Neural cell (in vitro differentiated cells): ENCODE measurements around the gene LBHD1. TPM values are rescaled to one million over a fixed set of nuclear protein-coding genes. Genes with fewer than 3 reads are reported as not detected.

ENCODE experiments used
- H2AFZ ChIP-seq: fragments of 200-600, 300-800 bp; sonication (generic), shearing (Covaris generic); 2 replicates; pipeline ENCODE4 v1.6.0; 2014; ENCODE audit warnings: low read depth, mild to moderate bottlenecking, antibody characterized with exemption, low read length, moderate library complexity
- H3F3A ChIP-seq: fragments of 200-600 bp; shearing (Covaris generic); 2 replicates; pipeline ENCODE4 v1.6.1; 2016; ENCODE audit warnings: mild to moderate bottlenecking, moderate library complexity, mixed read lengths, antibody characterized with exemption, low read length; ENCODE audit not compliant: insufficient read depth, poor library complexity, severe bottlenecking
- H3K27ac ChIP-seq: fragments of 200-600, 300-800 bp; sonication (generic), shearing (Covaris generic); 2 replicates; pipeline ENCODE4 v1.5.1; 2014; ENCODE audit warnings: mild to moderate bottlenecking, low read length, moderate library complexity
- H3K27me3 ChIP-seq: fragments of 300-800, 200-600 bp; sonication (generic), shearing (Covaris generic); 2 replicates; pipeline ENCODE4 v1.6.0; 2014; ENCODE audit warnings: mild to moderate bottlenecking, low read depth, low read length, moderate library complexity; ENCODE audit not compliant: insufficient read depth
- H3K36me3 ChIP-seq: fragments of 300-800, 200-600 bp; sonication (generic), shearing (Covaris generic); 2 replicates; pipeline ENCODE4 v1.5.1; 2014; ENCODE audit warnings: mild to moderate bottlenecking, antibody characterized with exemption, low read length, moderate library complexity; ENCODE audit not compliant: insufficient read depth
- H3K4me2 ChIP-seq: fragments of 300-800, 200-600 bp; sonication (generic), shearing (Covaris generic); 2 replicates; pipeline ENCODE4 v1.6.0; 2014; ENCODE audit warnings: mild to moderate bottlenecking, low read length
- H3K4me3 ChIP-seq: fragments of 300-800, 200-600 bp; sonication (generic), shearing (Covaris generic); 2 replicates; pipeline ENCODE4 v1.5.1; 2014; ENCODE audit warnings: mild to moderate bottlenecking, low read length, moderate library complexity
- H3K79me2 ChIP-seq: fragments of 200-600 bp; shearing (Covaris generic); replicated peaks from 2 replicates; pipeline ENCODE4 v1.6.0; 2014; ENCODE audit warnings: mild to moderate bottlenecking, low read length, moderate library complexity; ENCODE audit not compliant: insufficient read depth
- H3K9ac ChIP-seq: fragments of 300-800, 200-600 bp; sonication (generic), shearing (Covaris generic); 2 replicates; pipeline ENCODE4 v1.6.1; 2016; ENCODE audit warnings: mild to moderate bottlenecking, low read length, mixed read lengths
- H3K9me2 ChIP-seq: fragments of 200-600 bp; shearing (Covaris generic); 2 replicates; pipeline ENCODE4 v1.6.1; 2016; ENCODE audit warnings: mild to moderate bottlenecking, low read length, mixed read lengths; ENCODE audit not compliant: insufficient read depth
- H3K9me3 ChIP-seq: fragments of 200-600, 300-800 bp; sonication (generic), shearing (Covaris generic); 2 replicates; pipeline ENCODE4 v1.6.1; 2016; ENCODE audit warnings: mild to moderate bottlenecking, mixed run types, low read length, moderate library complexity, mixed read lengths
- H4K20me1 ChIP-seq: fragments of 200-600 bp; shearing (Covaris generic); 2 replicates; pipeline ENCODE4 v1.6.1; 2016; ENCODE audit warnings: mild to moderate bottlenecking, mixed run types; ENCODE audit not compliant: insufficient read depth
- EP300 ChIP-seq: fragments of 450-650 bp; conservative IDR thresholded peaks from 2 replicates; pipeline ENCODE4 v1.6.1; 2014; ENCODE audit warnings: antibody characterized with exemption, mild to moderate bottlenecking, moderate library complexity; ENCODE audit not compliant: poor library complexity, severe bottlenecking
- EZH2 ChIP-seq: fragments of 200-600, 300-800 bp; shearing (Covaris generic), sonication (generic); IDR thresholded peaks from 2 replicates; pipeline ENCODE4 v1.6.1; 2014; ENCODE audit warnings: antibody characterized with exemption, low read length, borderline replicate concordance, mild to moderate bottlenecking; ENCODE audit not compliant: insufficient read depth, poor library complexity, severe bottlenecking
- MXI1 ChIP-seq: fragments of 450-650 bp; conservative IDR thresholded peaks from 2 replicates; pipeline ENCODE4 v1.6.1; 2014; ENCODE audit warnings: antibody characterized with exemption, mild to moderate bottlenecking; ENCODE audit not compliant: poor library complexity, severe bottlenecking
- POLR2AphosphoS5 ChIP-seq: IDR thresholded peaks from 2 replicates; pipeline ENCODE4 v1.6.1; 2012
- RAD21 ChIP-seq: fragments of 450-650 bp; conservative IDR thresholded peaks from 2 replicates; pipeline ENCODE4 v1.6.1; 2014; ENCODE audit warnings: antibody characterized with exemption, mild to moderate bottlenecking, moderate library complexity
- REST ChIP-seq: IDR thresholded peaks from 2 replicates; pipeline ENCODE4 v1.6.1; 2012; ENCODE audit warnings: borderline replicate concordance
- SMC3 ChIP-seq: fragments of 450-650 bp; conservative IDR thresholded peaks from 2 replicates; pipeline ENCODE4 v1.6.1; 2014; ENCODE audit warnings: antibody characterized with exemption, mild to moderate bottlenecking, moderate library complexity; ENCODE audit not compliant: poor library complexity
- TAF1 ChIP-seq: IDR thresholded peaks from 2 replicates; pipeline ENCODE4 v1.6.1; 2012; ENCODE audit warnings: low read depth
- polyA plus RNA-seq: library from polyadenylated mRNA; depleted of rRNA; stranded (reverse); fragments of >200 nt; gene quantifications from 2 replicates; pipeline ENCODE4 v1.2.3, GENCODE V29; 2014
- TF ChIP-seq, protein P1 (sequence below): fragments of 450-650 bp; IDR thresholded peaks from 2 replicates; pipeline ENCODE4 v1.5.1; 2014; ENCODE audit warnings: antibody characterized with exemption, mild to moderate bottlenecking, moderate library complexity; ENCODE audit not compliant: poor library complexity, severe bottlenecking

LBHD1 gene
- polyA plus RNA-seq, 1 donor from 2014 or later: 10.6 TPM

GRCh38 chr11:62678770-62679696 is 7.0 kb upstream of the LBHD1 start, which contains the start of gene UBXN1:
Gene UBXN1 (minus strand): TSS chr11:62679073. CDS start chr11:62678923, 150 bp downstream.
- Histone ChIP-seq H3F3A (no peaks in the 10 kb centered on the region), H3K79me2 (peaks cover 8% of the 10 kb centered on the region), H4K20me1 (no peaks in the 10 kb centered on the region), H3K27ac (peak within 1 kb of the TSS; percentile 69), H3K9me3 (no peaks in the 10 kb centered on the region), H3K9me2 (no peaks in the 10 kb centered on the region), H3K9ac (peak within 1 kb of the TSS; percentile 84), H3K4me2 (peak within 1 kb of the TSS; percentile 91), H3K4me3 (peak within 1 kb of the TSS; percentile 79), H2AFZ (peak within 1 kb of the TSS; percentile 60), H3K27me3 (no peaks in the 10 kb centered on the region), H3K36me3 (no peaks in the 10 kb centered on the region)
- peak; percentile 25 for TF ChIP-seq RAD21
- peak; percentile 55 for TF ChIP-seq TAF1
- TF ChIP-seq POLR2AphosphoS5: peak; percentile 91
- TF ChIP-seq EP300: peak; percentile 38
- no peak for TF ChIP-seq EZH2
- peak; percentile 74 for TF ChIP-seq REST
- TF ChIP-seq, protein P1, sequence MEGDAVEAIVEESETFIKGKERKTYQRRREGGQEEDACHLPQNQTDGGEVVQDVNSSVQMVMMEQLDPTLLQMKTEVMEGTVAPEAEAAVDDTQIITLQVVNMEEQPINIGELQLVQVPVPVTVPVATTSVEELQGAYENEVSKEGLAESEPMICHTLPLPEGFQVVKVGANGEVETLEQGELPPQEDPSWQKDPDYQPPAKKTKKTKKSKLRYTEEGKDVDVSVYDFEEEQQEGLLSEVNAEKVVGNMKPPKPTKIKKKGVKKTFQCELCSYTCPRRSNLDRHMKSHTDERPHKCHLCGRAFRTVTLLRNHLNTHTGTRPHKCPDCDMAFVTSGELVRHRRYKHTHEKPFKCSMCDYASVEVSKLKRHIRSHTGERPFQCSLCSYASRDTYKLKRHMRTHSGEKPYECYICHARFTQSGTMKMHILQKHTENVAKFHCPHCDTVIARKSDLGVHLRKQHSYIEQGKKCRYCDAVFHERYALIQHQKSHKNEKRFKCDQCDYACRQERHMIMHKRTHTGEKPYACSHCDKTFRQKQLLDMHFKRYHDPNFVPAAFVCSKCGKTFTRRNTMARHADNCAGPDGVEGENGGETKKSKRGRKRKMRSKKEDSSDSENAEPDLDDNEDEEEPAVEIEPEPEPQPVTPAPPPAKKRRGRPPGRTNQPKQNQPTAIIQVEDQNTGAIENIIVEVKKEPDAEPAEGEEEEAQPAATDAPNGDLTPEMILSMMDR: no peak
- peak; percentile 83 for TF ChIP-seq MXI1
- TF ChIP-seq SMC3: peak; percentile 41

GRCh38 chr11:62678433-62678769 is 6.3 kb upstream of the LBHD1 start:
- TF ChIP-seq, protein P1: no peak
- no peak for TF ChIP-seq SMC3
- H3K79me2 ChIP-seq: peaks cover 8% of the 10 kb centered on the region
- no peaks in the 10 kb centered on the region for H3K9me3 ChIP-seq
- H2AFZ ChIP-seq: peak overlapping the region; percentile 60
- peak overlapping the region; percentile 79 for H3K4me3 ChIP-seq
- peak overlapping the region; percentile 91 for H3K4me2 ChIP-seq
- H3K9ac ChIP-seq: peak overlapping the region; percentile 84
- no peaks in the 10 kb centered on the region for H3F3A ChIP-seq
- H3K27ac ChIP-seq: peak overlapping the region; percentile 69
- H3K9me2 ChIP-seq: no peaks in the 10 kb centered on the region
- H3K27me3 ChIP-seq: no peaks in the 10 kb centered on the region
- no peaks in the 10 kb centered on the region for H3K36me3 ChIP-seq
- H4K20me1 ChIP-seq: no peaks in the 10 kb centered on the region
